BJ (cell line): Measurements from ENCODE around the gene NAV2. TPM values are rescaled to one million over a fixed set of nuclear protein-coding genes. Genes with fewer than 3 reads are reported as not detected.

Experiments
- CTCF ChIA-PET: fragments of 350-600 bp; formaldehyde crosslinking; extraction: SDS; loops from one replicate; lab custom pipeline; 2021; ENCODE audit warnings: antibody characterized with exemption, inconsistent platforms; lab: Yijun Ruan, JAX
- POLR2A ChIA-PET: fragments of 300-600 bp; sonication (Branson Sonifier 250); formaldehyde crosslinking; extraction: SDS; loops from one replicate; lab custom pipeline; 2021; ENCODE audit warnings: antibody characterized with exemption; lab: Charles Lee
- DNase-seq: peaks from one replicate; pipeline ENCODE4 v3.0.0-alpha.2; 2011; ENCODE audit warnings: low read depth
- H3K27me3 ChIP-seq: 2 replicates; pipeline ENCODE4 v1.6.0; 2011; ENCODE audit warnings: low read length; ENCODE audit not compliant: control insufficient read depth, insufficient read depth
- H3K36me3 ChIP-seq: 2 replicates; pipeline ENCODE4 v1.5.1; 2011; ENCODE audit warnings: low read length; ENCODE audit not compliant: control insufficient read depth, insufficient read depth
- H3K4me3 ChIP-seq: 2 replicates; pipeline ENCODE4 v1.5.1; 2011; ENCODE audit warnings: low read depth, mild to moderate bottlenecking, control low read depth, low read length
- CTCF ChIP-seq: IDR thresholded peaks from 2 replicates; pipeline ENCODE4 v1.5.1; 2011; ENCODE audit warnings: low read depth, mild to moderate bottlenecking, control low read depth, inconsistent platforms, low read length, moderate library complexity; ENCODE audit not compliant: insufficient read depth
- polyA plus RNA-seq: library from polyadenylated mRNA; depleted of rRNA; stranded (reverse); fragments of >200 nt; gene quantifications from 2 replicates; pipeline ENCODE4 v1.2.3, GENCODE V29; 2011

Gene NAV2
- polyA plus RNA-seq, 1 experiment = 6.1 TPM

GRCh38 chr11:19853016-19853415 is 140.4 kb downstream of the NAV2 start:
- Histone ChIP-seq H3K36me3 (no peaks in the 10 kb centered on the region), H3K27me3 (no peaks in the 10 kb centered on the region), H3K4me3 (no peak overlapping the region)
- no peak for TF ChIP-seq CTCF
- ChIA-PET CTCF (interaction anchor here (1.0 kb wide), 1 partner anchor 111 kb away, joined by 4 read pairs; no protein-coding TSS in a partner anchor), POLR2A (no interaction called here)
- no peak for DNase-seq

DNA sequence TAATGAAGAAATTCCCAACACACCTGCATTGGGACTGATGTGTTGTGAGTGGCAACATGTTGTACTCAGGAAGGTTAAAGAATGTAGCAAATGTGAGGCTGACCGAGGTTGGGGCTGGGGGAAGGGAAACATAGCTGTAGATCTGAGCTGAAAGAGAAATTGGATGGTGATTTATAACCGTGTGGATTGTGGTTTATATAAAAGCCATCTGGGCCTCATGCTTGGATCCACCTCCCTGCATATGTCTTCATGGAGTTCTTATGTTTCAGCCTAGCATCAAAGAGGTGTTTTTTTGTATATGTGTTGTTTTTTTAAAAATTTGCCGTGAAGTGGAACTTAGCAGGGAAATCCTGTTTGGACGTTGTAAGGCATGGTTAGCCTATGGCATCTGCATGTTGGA is 141.3 kb downstream of the NAV2 start:
- POLR2A ChIA-PET = no interaction called here
- H3K4me3 ChIP-seq = no peak overlapping the region
- no peaks in the 10 kb centered on the region for H3K27me3 ChIP-seq
- CTCF ChIA-PET = interaction anchor here (1.3 to 1.4 kb wide), 2 partner anchors 10 to 50 kb away, joined by 3 to 4 read pairs; no protein-coding TSS in a partner anchor
- TF ChIP-seq CTCF = no peak
- H3K36me3 ChIP-seq = no peaks in the 10 kb centered on the region
- DNase-seq = no peak

DNA sequence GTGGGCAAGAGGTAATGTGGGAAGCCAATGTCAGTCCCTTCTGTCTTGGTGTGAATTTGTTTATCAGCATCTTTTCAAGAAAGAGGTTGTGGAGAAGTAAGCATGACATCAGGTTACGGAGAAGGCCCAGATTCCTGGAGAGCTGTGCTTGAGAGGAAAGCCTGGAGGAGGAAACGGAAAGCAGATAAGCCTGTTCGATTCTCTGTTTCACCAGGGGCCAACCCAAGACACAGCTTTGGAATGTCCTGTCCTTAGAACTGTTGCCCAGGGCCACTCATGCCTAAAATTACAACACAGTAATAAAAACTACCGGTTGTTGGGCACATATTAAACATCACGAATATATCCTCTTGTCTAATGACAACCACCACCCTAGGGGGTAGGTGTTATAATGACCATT is 148.5 kb downstream of the NAV2 start:
- ChIA-PET POLR2A (no interaction called here), CTCF (no interaction called here)
- no peak for TF ChIP-seq CTCF
- no peak for DNase-seq
- no peaks in the 10 kb centered on the region for H3K27me3 ChIP-seq
- H3K36me3 ChIP-seq = no peaks in the 10 kb centered on the region
- no peak overlapping the region for H3K4me3 ChIP-seq

DNA sequence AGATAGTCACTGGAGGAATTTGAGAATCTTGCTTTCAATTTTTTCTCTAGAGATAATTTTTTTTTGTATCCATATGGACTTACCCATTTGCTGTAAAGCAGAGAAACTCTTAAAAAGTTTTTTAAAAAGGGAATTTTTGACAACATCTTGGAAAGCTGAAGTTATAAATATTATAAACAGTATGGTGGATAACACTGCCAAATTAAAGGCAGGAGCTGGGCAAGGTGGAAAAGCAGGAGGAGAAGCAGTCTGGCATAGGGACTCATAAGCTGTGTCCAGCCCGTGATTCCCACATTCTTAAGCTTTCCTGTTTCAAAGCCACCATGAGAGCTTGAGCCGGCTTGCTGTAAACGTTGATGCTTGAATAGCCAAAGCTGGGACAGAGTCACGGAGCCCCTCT is 149.5 kb downstream of the NAV2 start:
- no peak for TF ChIP-seq CTCF
- CTCF ChIA-PET = interaction anchor here (0.7 to 1.0 kb wide), 3 partner anchors 11 to 41 kb away, joined by 3 to 4 read pairs (median 3); no protein-coding TSS in a partner anchor
- no peaks in the 10 kb centered on the region for H3K36me3 ChIP-seq
- no peak for DNase-seq
- H3K4me3 ChIP-seq = no peak overlapping the region
- POLR2A ChIA-PET = no interaction called here
- H3K27me3 ChIP-seq = no peaks in the 10 kb centered on the region

DNA sequence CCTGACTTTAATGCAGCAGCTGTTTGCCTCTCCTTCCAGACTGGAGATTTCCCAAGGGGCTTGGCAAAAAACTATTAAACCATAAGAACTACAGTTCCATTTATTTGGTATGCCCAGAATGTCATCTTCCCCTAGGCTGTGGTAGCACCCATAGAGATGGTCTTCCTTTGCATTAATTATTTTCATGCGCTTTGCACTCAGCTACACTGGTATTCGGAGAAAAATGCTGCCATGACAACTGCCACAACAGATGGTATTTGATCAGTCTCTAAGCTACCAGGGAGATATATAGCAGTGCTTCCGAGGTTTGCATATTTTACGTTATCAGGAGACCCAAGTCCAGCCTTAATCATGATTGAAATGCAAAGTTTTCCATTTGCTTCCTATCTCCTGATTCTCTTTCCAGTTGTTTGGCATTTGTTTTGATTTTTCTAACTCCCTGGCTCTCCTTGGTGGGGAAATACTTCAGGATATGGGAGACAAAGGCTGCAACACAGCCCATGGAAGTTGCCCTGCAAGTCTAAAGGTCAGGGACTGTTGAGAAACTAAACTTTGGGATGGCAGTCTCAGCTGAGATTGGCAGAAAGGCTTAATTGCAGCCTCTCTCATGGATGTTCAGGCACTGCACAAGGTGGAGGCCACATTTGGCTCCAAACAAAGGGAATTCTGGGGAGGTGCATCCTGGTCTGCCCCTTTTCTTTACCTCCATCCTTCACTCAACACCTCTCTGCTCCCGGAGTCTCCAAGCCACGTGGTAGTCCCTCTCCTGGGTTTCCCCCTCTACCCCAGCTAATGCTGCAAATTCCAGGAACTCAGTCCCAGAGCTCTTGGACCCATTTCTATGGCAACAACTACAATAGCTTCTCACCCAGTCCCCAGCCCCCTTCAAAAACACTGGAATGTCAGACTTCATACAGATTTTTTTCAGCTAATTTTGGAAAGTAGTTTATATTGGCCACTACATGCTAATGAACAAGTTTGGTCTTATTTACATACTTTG is 151.8 kb downstream of the NAV2 start:
- ChIA-PET CTCF (interaction anchor here (1.1 to 1.6 kb wide), 3 partner anchors 10 to 15 kb away, joined by 3 to 4 read pairs (median 4); no protein-coding TSS in a partner anchor), POLR2A (no interaction called here)
- TF ChIP-seq CTCF = no peak
- H3K36me3 ChIP-seq = no peaks in the 10 kb centered on the region
- H3K4me3 ChIP-seq = no peak overlapping the region
- DNase-seq = no peak
- H3K27me3 ChIP-seq = no peaks in the 10 kb centered on the region
